ENCODE data around the gene SPOCD1.

SPOCD1 gene

GRCh38 chr1:31771891-31772668 lies 43.7 kb downstream of the SPOCD1 start:
- no peak for DNase-seq (ENCODE audit: low read depth, low spot score)

- no peak for DNase-seq (ENCODE audit: low read depth, low spot score)
These were observed 46.0 kb downstream of the SPOCD1 start for GRCh38 chr1:31769720-31770390.

- DNase-seq (ENCODE audit: low read depth, low spot score), result no peak
These were observed 46.7 kb downstream of the SPOCD1 start for GRCh38 chr1:31768939-31769704.

- DNase-seq (ENCODE audit: low read depth, low spot score), result no peak
These were observed 47.4 kb downstream of the SPOCD1 start for GRCh38 chr1:31768407-31768907.

GRCh38 chr1:31767225-31767624 lies 48.6 kb downstream of the SPOCD1 start:
- no peak for DNase-seq (ENCODE audit: low read depth, low spot score)

GRCh38 chr1:31765516-31765915 lies 50.3 kb downstream of the SPOCD1 start:
- no peak for DNase-seq (ENCODE audit: low read depth, low spot score)

- DNase-seq (ENCODE audit: low read depth, low spot score), result no peak
These were observed 50.8 kb downstream of the SPOCD1 start for GRCh38 chr1:31765041-31765467.

- no peak for DNase-seq (ENCODE audit: low read depth, low spot score)
These were observed 51.3 kb downstream of the SPOCD1 start, which contains the start of gene ADGRB2 for GRCh38 chr1:31764312-31765040. Gene ADGRB2, minus strand, starts transcription at chr1:31764340. Its CDS starts 7,119 bp downstream, at chr1:31757221.

- no peak for DNase-seq (ENCODE audit: low read depth, low spot score)
These were observed 52.0 kb downstream of the SPOCD1 start for GRCh38 chr1:31763671-31764311.

- DNase-seq (ENCODE audit: low read depth, low spot score), result no peak
These were observed 52.8 kb downstream of the SPOCD1 start for GRCh38 chr1:31762726-31763670.

GRCh38 chr1:31762323-31762722 lies 53.5 kb downstream of the SPOCD1 start:
- no peak for DNase-seq (ENCODE audit: low read depth, low spot score)

GRCh38 chr1:31761883-31762282 lies 53.9 kb downstream of the SPOCD1 start:
- no peak for DNase-seq (ENCODE audit: low read depth, low spot score)

GRCh38 chr1:31760471-31761470 lies 55.1 kb downstream of the SPOCD1 start:
- no peak for DNase-seq (ENCODE audit: low read depth, low spot score)

GRCh38 chr1:31759298-31760023 lies 56.4 kb downstream of the SPOCD1 start:
- no peak for DNase-seq (ENCODE audit: low read depth, low spot score)

GRCh38 chr1:31758823-31759222 lies 57.0 kb downstream of the SPOCD1 start:
- DNase-seq (ENCODE audit: low read depth, low spot score), result no peak

- DNase-seq (ENCODE audit: low read depth, low spot score), result no peak
These were observed 57.8 kb downstream of the SPOCD1 start for GRCh38 chr1:31757989-31758388.

GRCh38 chr1:31757204-31757679 lies 58.6 kb downstream of the SPOCD1 start:
- no peak for DNase-seq (ENCODE audit: low read depth, low spot score)

- DNase-seq (ENCODE audit: low read depth, low spot score), result no peak
These were observed 59.2 kb downstream of the SPOCD1 start for GRCh38 chr1:31756578-31756977.
